GM23248 (cell line): Measurements from ENCODE around the gene IVD. TPM values are rescaled to one million over a fixed set of nuclear protein-coding genes. Genes with fewer than 3 reads are reported as not detected.

ENCODE experiments used
- DNase-seq: peaks from one replicate; pipeline ENCODE4 v3.0.0-alpha.2; 2015
- H2AFZ ChIP-seq: fragments of 200-600 bp; sonication (generic); 2 replicates; pipeline ENCODE4 v1.6.1; 2016; ENCODE audit warnings: antibody characterized with exemption
- H3F3A ChIP-seq: fragments of 200-600 bp; sonication (generic); 2 replicates; pipeline ENCODE4 v1.6.1; 2016; ENCODE audit warnings: mild to moderate bottlenecking, antibody characterized with exemption, mixed run types; ENCODE audit not compliant: insufficient read depth
- H3K27ac ChIP-seq: fragments of 200-600 bp; sonication (generic); 2 replicates; pipeline ENCODE4 v1.5.1; 2016; ENCODE audit warnings: mild to moderate bottlenecking
- H3K27me3 ChIP-seq: fragments of 200-600 bp; sonication (generic); replicated peaks from 2 replicates; pipeline ENCODE4 v1.6.1; 2016; ENCODE audit warnings: mild to moderate bottlenecking; ENCODE audit not compliant: insufficient read depth
- H3K36me3 ChIP-seq: fragments of 200-600 bp; sonication (generic); 2 replicates; pipeline ENCODE4 v1.6.1; 2016; ENCODE audit warnings: low read depth, mild to moderate bottlenecking
- H3K4me1 ChIP-seq: fragments of 200-600 bp; sonication (generic); 2 replicates; pipeline ENCODE4 v1.6.1; 2016; ENCODE audit warnings: mild to moderate bottlenecking; ENCODE audit not compliant: insufficient read depth
- H3K4me2 ChIP-seq: fragments of 200-600 bp; sonication (generic); one replicate; pipeline ENCODE4 v1.6.1; 2016; ENCODE audit warnings: mild to moderate bottlenecking; ENCODE audit not compliant: unreplicated experiment
- H3K4me3 ChIP-seq: fragments of 200-600 bp; sonication (generic); 2 replicates; pipeline ENCODE4 v1.5.1; 2016; ENCODE audit warnings: mild to moderate bottlenecking
- H3K79me2 ChIP-seq: fragments of 200-600 bp; sonication (generic); 2 replicates; pipeline ENCODE4 v1.6.1; 2016; ENCODE audit warnings: mild to moderate bottlenecking; ENCODE audit not compliant: insufficient read depth
- H3K9ac ChIP-seq: fragments of 200-600 bp; sonication (generic); 2 replicates; pipeline ENCODE4 v1.6.1; 2016; ENCODE audit warnings: mild to moderate bottlenecking
- H3K9me2 ChIP-seq: fragments of 200-600 bp; sonication (generic); 2 replicates; pipeline ENCODE4 v1.6.1; 2016; ENCODE audit warnings: mixed run types, mild to moderate bottlenecking, moderate library complexity; ENCODE audit not compliant: insufficient read depth
- H3K9me3 ChIP-seq: fragments of 200-600 bp; sonication (generic); one replicate; pipeline ENCODE4 v1.6.1; 2017; ENCODE audit warnings: low read depth
- H4K20me1 ChIP-seq: fragments of 200-600 bp; sonication (generic); 2 replicates; pipeline ENCODE4 v1.6.0; 2016; ENCODE audit not compliant: insufficient read depth
- EZH2 ChIP-seq: fragments of 200-600 bp; sonication (generic); IDR thresholded peaks from 2 replicates; pipeline ENCODE4 v1.6.1; 2018; ENCODE audit warnings: antibody characterized with exemption, mild to moderate bottlenecking; ENCODE audit not compliant: insufficient read depth, poor library complexity, severe bottlenecking
- EZH2phosphoT487 ChIP-seq: fragments of 200-600 bp; sonication (generic); IDR thresholded peaks from 2 replicates; pipeline ENCODE4 v1.6.1; 2018; ENCODE audit warnings: antibody characterized with exemption, moderate library complexity, mild to moderate bottlenecking, low read depth; ENCODE audit not compliant: insufficient read depth
- WGBS, 2 experiments: methylation state at CpG; one replicate each; pipeline ENCODE4 v1.1.6; 2015 to 2017; ENCODE audit warnings: low lambda C conversion rate in 2 of 2, low coverage in 1 of 2; ENCODE audit errors: missing lambda C conversion rate in 2 of 2; 5-methylcytosine and 5-hydroxymethylcytosine counted together
- in situ Hi-C: fragments of 300-500 bp; cut with MboI; formaldehyde crosslinking; loops from 2 replicates; pipeline ENCODE4 v1.15.0; 2020
- polyA plus RNA-seq: library from polyadenylated mRNA; unstranded; fragments of >200 nt; fragmentation: Nextera tagmentation; extraction: Ambion mirVana; gene quantifications from 2 replicates; pipeline ENCODE4 v1.2.1, GENCODE V29; 2016
- total RNA-seq: library from RNA; depleted of rRNA; stranded (reverse); fragments of >200 nt; shearing (Covaris generic); gene quantifications from 2 replicates; pipeline ENCODE4 v1.2.3, GENCODE V29; 2014

Gene IVD
- total and polyA plus RNA-seq, 2 experiments from 2014 or later = 28.2 to 50.1 TPM

- Histone ChIP-seq H3K9ac (peak overlapping the region; percentile 3; the same call in 1 of the 2 replicates), H3F3A (no peaks in the 10 kb centered on the region), H3K9me3 (no peaks in the 10 kb centered on the region), H3K4me1 (peaks cover 17% of the 10 kb centered on the region), H2AFZ (no peak overlapping the region), H3K27me3 (no peaks in the 10 kb centered on the region), H3K4me2 (peak overlapping the region; percentile 39), H3K4me3 (no peak overlapping the region), H3K9me2 (no peaks in the 10 kb centered on the region), H3K36me3 (no peaks in the 10 kb centered on the region), H4K20me1 (peaks cover 10% of the 10 kb centered on the region), H3K27ac (peak overlapping the region; percentile 35; the same call in 1 of the 2 replicates), H3K79me2 (peaks cover 89% of the 10 kb centered on the region)
- peak; percentile 69 for DNase-seq
- WGBS, 2 experiments = 50 to 55% methylated on average over 9 of the region's 9 CpGs
- in situ Hi-C loops = no loop called here
- no peak for TF ChIP-seq EZH2
- no peak for TF ChIP-seq EZH2phosphoT487
Measured at GRCh38 chr15:40454904-40455391, 49.4 kb downstream of the IVD start.

GRCh38 chr15:40456299-40456712 lies 50.7 kb downstream of the IVD start:
- H3K79me2 ChIP-seq = peaks cover 85% of the 10 kb centered on the region
- H3K4me2 ChIP-seq = no peak overlapping the region
- no peak for DNase-seq
- H3K9me2 ChIP-seq = no peaks in the 10 kb centered on the region
- H3K9ac ChIP-seq = no peak overlapping the region
- H4K20me1 ChIP-seq = peaks cover 2% of the 10 kb centered on the region
- in situ Hi-C loops = no loop called here
- TF ChIP-seq EZH2 = no peak
- TF ChIP-seq EZH2phosphoT487 = no peak
- no peak overlapping the region for H2AFZ ChIP-seq
- no peak overlapping the region for H3K27ac ChIP-seq
- H3K4me1 ChIP-seq = peaks cover 17% of the 10 kb centered on the region
- no peaks in the 10 kb centered on the region for H3K36me3 ChIP-seq
- WGBS, 2 experiments = 65 to 69% methylated on average over 7 of the region's 7 CpGs
- H3F3A ChIP-seq = no peaks in the 10 kb centered on the region
- H3K4me3 ChIP-seq = no peak overlapping the region
- H3K27me3 ChIP-seq = no peaks in the 10 kb centered on the region
- no peaks in the 10 kb centered on the region for H3K9me3 ChIP-seq

GRCh38 chr15:40456738-40457137 lies 51.1 kb downstream of the IVD start:
- H3K9ac ChIP-seq = no peak overlapping the region
- no peak overlapping the region for H3K4me3 ChIP-seq
- H3K9me2 ChIP-seq = no peaks in the 10 kb centered on the region
- peaks cover 81% of the 10 kb centered on the region for H3K79me2 ChIP-seq
- DNase-seq = no peak
- no peak overlapping the region for H2AFZ ChIP-seq
- H3K4me2 ChIP-seq = no peak overlapping the region
- H3K9me3 ChIP-seq = no peaks in the 10 kb centered on the region
- TF ChIP-seq EZH2 (no peak), EZH2phosphoT487 (no peak)
- no peak overlapping the region for H3K27ac ChIP-seq
- H4K20me1 ChIP-seq = no peaks in the 10 kb centered on the region; the same call in 1 of the 2 replicates
- H3K36me3 ChIP-seq = no peaks in the 10 kb centered on the region
- H3K4me1 ChIP-seq = peaks cover 17% of the 10 kb centered on the region
- in situ Hi-C loops = no loop called here
- WGBS, 2 experiments = 78 to 80% methylated on average over 4 of the region's 4 CpGs
- no peaks in the 10 kb centered on the region for H3F3A ChIP-seq
- no peaks in the 10 kb centered on the region for H3K27me3 ChIP-seq

GRCh38 chr15:40458495-40459371 lies 53.1 kb downstream of the IVD start:
- no peaks in the 10 kb centered on the region; the same call in 1 of the 2 replicates for H4K20me1 ChIP-seq
- in situ Hi-C loops = no loop called here

More at GRCh38 chr15:40458495-40459371, 53.1 kb downstream of the IVD start:
- no peak for DNase-seq
- Histone ChIP-seq H3K4me2 (no peak overlapping the region), H3K4me1 (peaks cover 17% of the 10 kb centered on the region), H3K27ac (no peak overlapping the region), H3K36me3 (no peaks in the 10 kb centered on the region), H2AFZ (no peak overlapping the region), H3K9me2 (no peaks in the 10 kb centered on the region), H3K9ac (no peak overlapping the region), H3K79me2 (peaks cover 63% of the 10 kb centered on the region), H3F3A (no peaks in the 10 kb centered on the region), H3K27me3 (no peaks in the 10 kb centered on the region), H3K4me3 (no peak overlapping the region), H3K9me3 (no peaks in the 10 kb centered on the region)
- no peak for TF ChIP-seq EZH2phosphoT487
- WGBS, 2 experiments = 90 to 91% methylated on average over 37 of the region's 37 CpGs
